ENCODE results near the gene NKIRAS2. TPM values are rescaled to one million over a fixed set of nuclear protein-coding genes. Genes with fewer than 3 reads are reported as not detected.
"Not testable (repeated sequence)": the region's sequence is repeated elsewhere in the genome, so short reads cannot be mapped to it uniquely, and the experiment has no call there.

NKIRAS2 gene
- total and polyA plus RNA-seq, 4 experiments from 2014 or later = 19.7 to 28.8 (median 20.8) TPM

GRCh38 chr17:42010266-42010680 lies 9.6 kb upstream of the NKIRAS2 start:
- CTCF ChIA-PET (ENCODE audit: partially characterized antibody); H3K4me3 Mint-ChIP-seq: not testable (repeated sequence)

DNA sequence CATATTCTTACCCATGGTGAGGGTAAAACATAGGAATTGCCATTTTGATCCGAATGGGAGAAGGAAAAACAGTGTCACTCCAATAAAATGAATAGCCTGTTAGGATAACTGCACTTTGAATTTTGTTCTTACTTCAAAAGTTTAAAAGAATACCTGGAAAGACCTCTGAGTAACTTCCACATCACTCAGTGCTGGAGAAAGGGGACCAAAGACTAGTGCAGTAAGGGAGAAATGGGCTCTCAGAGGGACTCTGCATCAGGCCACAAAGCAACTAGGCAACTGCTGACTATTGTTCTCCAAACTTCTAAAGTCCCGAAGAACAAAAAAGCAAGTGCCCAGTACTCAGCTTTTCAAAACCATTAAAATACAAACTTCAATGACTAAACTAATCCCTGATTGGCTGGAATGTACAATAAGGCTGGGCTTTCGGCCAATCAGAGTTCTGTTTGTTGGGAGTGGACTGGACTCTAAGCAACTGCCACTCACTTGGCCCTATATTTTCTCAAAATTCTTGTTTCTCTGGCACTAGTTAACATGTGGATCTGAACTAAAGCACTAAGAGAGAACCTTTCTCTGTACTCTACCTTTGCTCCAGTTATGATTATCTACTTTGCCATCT lies 8.9 kb upstream of the NKIRAS2 start:
- Histone ChIP-seq H3K4me3 (ENCODE audit: low read length in 2 of 2) (no peak overlapping the region), H3K27me3 (ENCODE audit: insufficient read depth, low read length) (no peaks in the 10 kb centered on the region), H3K9me3 (ENCODE audit: control insufficient read depth in 1 of 2, low read length in 2 of 2) (no peaks in the 10 kb centered on the region), H3K36me3 (ENCODE audit: insufficient read depth, low read length) (peaks cover 10% of the 10 kb centered on the region), H3K27ac (ENCODE audit: low read depth, low read length) (no peak overlapping the region), H3K4me1 (ENCODE audit: insufficient read depth, low read length) (peaks cover 60% of the 10 kb centered on the region)
- no peak for DNase-seq
- ChIA-PET POLR2A (ENCODE audit: partially characterized antibody) (no interaction called here), CTCF (ENCODE audit: partially characterized antibody) (interaction anchor here (2.8 kb wide), 1 partner anchor 13 kb away, joined by 16 read pairs; no protein-coding TSS in a partner anchor)
- H3K27ac Mint-ChIP-seq = peak overlapping the region in 3 of 7 donors; percentile 1 to 59 (median 40)
- no peaks in the 10 kb centered on the region for H3K27me3 Mint-ChIP-seq
- H3K4me3 Mint-ChIP-seq = peak overlapping the region in 3 of 8 donors; percentile 20 to 35 (median 26)
- peaks cover 14 to 32% of the 10 kb centered on the region in 2 donors for H3K36me3 Mint-ChIP-seq
- no peaks in the 10 kb centered on the region for H3K9me3 Mint-ChIP-seq
- intact Hi-C loops (cut with micrococcal nuclease) = no loop called here
- peaks cover 37 to 68% (median 50%) of the 10 kb centered on the region in 4 donors for H3K4me1 Mint-ChIP-seq

More at GRCh38 chr17:42010266-42010680, 9.6 kb upstream of the NKIRAS2 start:
- H3K36me3 Mint-ChIP-seq = peaks cover 14 to 31% of the 10 kb centered on the region in 2 donors
- H3K27me3 Mint-ChIP-seq; H3K9me3 ChIP-seq (ENCODE audit: control insufficient read depth in 1 of 2, low read length in 2 of 2); H3K9me3 Mint-ChIP-seq; POLR2A ChIA-PET (ENCODE audit: partially characterized antibody); H3K36me3 ChIP-seq (ENCODE audit: insufficient read depth, low read length); intact Hi-C loops (cut with micrococcal nuclease); DNase-seq; H3K27ac ChIP-seq (ENCODE audit: low read depth, low read length); H3K4me3 ChIP-seq (ENCODE audit: low read length in 2 of 2); H3K27me3 ChIP-seq (ENCODE audit: insufficient read depth, low read length): not testable (repeated sequence)
- peaks cover 52% of the 10 kb centered on the region for H3K4me1 ChIP-seq (ENCODE audit: insufficient read depth, low read length)
- peak overlapping the region in 1 of 7 donors; percentile 36 for H3K27ac Mint-ChIP-seq
- peaks cover 35 to 63% (median 47%) of the 10 kb centered on the region in 4 donors for H3K4me1 Mint-ChIP-seq

- H3K36me3 ChIP-seq (ENCODE audit: insufficient read depth, low read length); H3K4me3 ChIP-seq (ENCODE audit: low read length in 2 of 2); H3K27me3 ChIP-seq (ENCODE audit: insufficient read depth, low read length); H3K4me3 Mint-ChIP-seq; intact Hi-C loops (cut with micrococcal nuclease); H3K9me3 Mint-ChIP-seq; H3K27me3 Mint-ChIP-seq; H3K27ac ChIP-seq (ENCODE audit: low read depth, low read length); DNase-seq; POLR2A ChIA-PET (ENCODE audit: partially characterized antibody); H3K9me3 ChIP-seq (ENCODE audit: control insufficient read depth in 1 of 2, low read length in 2 of 2): not testable (repeated sequence)
- Mint-ChIP-seq H3K36me3 (peaks cover 11 to 41% of the 10 kb centered on the region in 2 donors), H3K4me1 (peaks cover 40 to 72% (median 56%) of the 10 kb centered on the region in 4 donors), H3K27ac (peak overlapping the region in 2 of 7 donors; percentile 22 to 29)
- CTCF ChIA-PET (ENCODE audit: partially characterized antibody) = interaction anchor here (2.8 kb wide), 1 partner anchor 12 kb away, joined by 16 read pairs; no protein-coding TSS in a partner anchor
- peaks cover 66% of the 10 kb centered on the region for H3K4me1 ChIP-seq (ENCODE audit: insufficient read depth, low read length)
Measured at GRCh38 chr17:42012363-42012762, 7.5 kb upstream of the NKIRAS2 start.

DNA sequence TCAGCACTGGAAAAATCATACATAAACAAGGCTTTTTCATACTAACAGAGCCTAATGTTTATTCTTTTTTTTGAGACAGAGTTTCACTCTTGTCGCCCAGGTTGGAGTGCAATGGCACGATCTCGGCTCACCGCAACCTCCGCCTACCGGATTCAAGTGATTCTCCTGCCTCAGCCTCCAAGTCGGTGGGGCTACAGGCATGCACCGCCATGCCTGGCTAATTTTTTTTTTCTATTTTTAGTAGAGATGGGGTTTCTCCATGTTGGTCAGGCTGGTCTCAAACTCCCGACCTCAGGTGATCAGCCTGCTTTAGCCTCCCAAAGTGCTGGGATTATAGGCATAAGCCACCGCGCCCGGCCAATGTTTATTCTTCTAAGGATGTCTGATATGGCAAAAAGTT lies 6.2 kb upstream of the NKIRAS2 start:
- H3K27me3 ChIP-seq (ENCODE audit: insufficient read depth, low read length); H3K4me3 ChIP-seq (ENCODE audit: low read length in 2 of 2); H3K4me3 Mint-ChIP-seq; H3K27ac ChIP-seq (ENCODE audit: low read depth, low read length); DNase-seq; intact Hi-C loops (cut with micrococcal nuclease); H3K36me3 ChIP-seq (ENCODE audit: insufficient read depth, low read length); POLR2A ChIA-PET (ENCODE audit: partially characterized antibody); H3K9me3 ChIP-seq (ENCODE audit: control insufficient read depth in 1 of 2, low read length in 2 of 2); H3K9me3 Mint-ChIP-seq; H3K27me3 Mint-ChIP-seq: not testable (repeated sequence)
- CTCF ChIA-PET (ENCODE audit: partially characterized antibody) = interaction anchor here (2.8 kb wide), 1 partner anchor 11 kb away, joined by 16 read pairs; no protein-coding TSS in a partner anchor
- peaks cover 11 to 45% of the 10 kb centered on the region in 2 donors for H3K36me3 Mint-ChIP-seq
- peak overlapping the region in 4 of 7 donors; percentile 15 to 69 (median 48) for H3K27ac Mint-ChIP-seq
- H3K4me1 Mint-ChIP-seq = peaks cover 46 to 83% (median 63%) of the 10 kb centered on the region in 4 donors
- peaks cover 76% of the 10 kb centered on the region for H3K4me1 ChIP-seq (ENCODE audit: insufficient read depth, low read length)

DNA sequence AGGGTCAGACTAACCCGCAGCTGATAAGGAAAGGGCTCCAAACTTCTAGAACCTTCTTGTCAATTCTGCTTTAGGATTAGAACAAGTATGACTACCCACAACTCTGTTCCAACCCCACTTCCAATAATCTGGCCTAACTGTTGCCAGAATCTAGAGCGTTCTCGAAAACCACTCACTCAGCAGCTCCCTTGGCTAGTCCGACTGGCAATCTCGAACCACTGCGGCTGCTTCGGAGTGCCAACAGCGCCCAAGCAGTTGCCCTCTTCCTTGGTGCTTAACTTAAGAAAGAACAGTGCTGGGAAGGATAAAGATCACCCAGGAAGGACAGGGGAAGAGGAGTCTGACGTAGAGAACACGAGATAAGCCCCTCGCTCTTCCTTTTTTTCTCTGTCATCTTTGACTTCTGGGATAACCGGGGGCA lies 3.5 kb upstream of the NKIRAS2 start:
- no peaks in the 10 kb centered on the region for H3K27me3 ChIP-seq (ENCODE audit: insufficient read depth, low read length)
- intact Hi-C loops (cut with micrococcal nuclease) = loop anchor here (5.0 kb wide), 1 partner anchor 1199 kb away; no protein-coding TSS in a partner anchor
- Mint-ChIP-seq H3K27ac (peak overlapping the region; percentile 97 to 99 (median 99)), H3K4me1 (peaks cover 46 to 83% (median 63%) of the 10 kb centered on the region in 4 donors), H3K4me3 (peak overlapping the region; percentile 98 to 100 (median 99)), H3K9me3 (no peaks in the 10 kb centered on the region), H3K27me3 (no peaks in the 10 kb centered on the region), H3K36me3 (peaks cover 0 to 34% of the 10 kb centered on the region in 2 donors)
- H3K4me3 ChIP-seq (ENCODE audit: low read length in 2 of 2) = peak overlapping the region; percentile 85 to 91
- no peaks in the 10 kb centered on the region for H3K36me3 ChIP-seq (ENCODE audit: insufficient read depth, low read length)
- peak in 3 of 5 donors; percentile 1 to 18 (median 7) for DNase-seq
- peaks cover 82% of the 10 kb centered on the region for H3K4me1 ChIP-seq (ENCODE audit: insufficient read depth, low read length)
- H3K9me3 ChIP-seq (ENCODE audit: control insufficient read depth in 1 of 2, low read length in 2 of 2) = no peaks in the 10 kb centered on the region
- ChIA-PET CTCF (ENCODE audit: partially characterized antibody) (interaction anchor here (0.9 to 5.7 kb wide), 15 partner anchors 7 to 372 kb away, joined by 3 to 58 read pairs (median 4); partner anchors contain the start of genes CNP, DHX58, KAT2A and KCNH4), POLR2A (ENCODE audit: partially characterized antibody) (interaction anchor here (0.6 to 4.4 kb wide), 14 partner anchors 9 to 1352 kb away, joined by 3 to 70 read pairs (median 6); partner anchors contain the start of genes ACLY, CNP, DHX58 and EIF1)
- peak overlapping the region; percentile 96 for H3K27ac ChIP-seq (ENCODE audit: low read depth, low read length)

DNA sequence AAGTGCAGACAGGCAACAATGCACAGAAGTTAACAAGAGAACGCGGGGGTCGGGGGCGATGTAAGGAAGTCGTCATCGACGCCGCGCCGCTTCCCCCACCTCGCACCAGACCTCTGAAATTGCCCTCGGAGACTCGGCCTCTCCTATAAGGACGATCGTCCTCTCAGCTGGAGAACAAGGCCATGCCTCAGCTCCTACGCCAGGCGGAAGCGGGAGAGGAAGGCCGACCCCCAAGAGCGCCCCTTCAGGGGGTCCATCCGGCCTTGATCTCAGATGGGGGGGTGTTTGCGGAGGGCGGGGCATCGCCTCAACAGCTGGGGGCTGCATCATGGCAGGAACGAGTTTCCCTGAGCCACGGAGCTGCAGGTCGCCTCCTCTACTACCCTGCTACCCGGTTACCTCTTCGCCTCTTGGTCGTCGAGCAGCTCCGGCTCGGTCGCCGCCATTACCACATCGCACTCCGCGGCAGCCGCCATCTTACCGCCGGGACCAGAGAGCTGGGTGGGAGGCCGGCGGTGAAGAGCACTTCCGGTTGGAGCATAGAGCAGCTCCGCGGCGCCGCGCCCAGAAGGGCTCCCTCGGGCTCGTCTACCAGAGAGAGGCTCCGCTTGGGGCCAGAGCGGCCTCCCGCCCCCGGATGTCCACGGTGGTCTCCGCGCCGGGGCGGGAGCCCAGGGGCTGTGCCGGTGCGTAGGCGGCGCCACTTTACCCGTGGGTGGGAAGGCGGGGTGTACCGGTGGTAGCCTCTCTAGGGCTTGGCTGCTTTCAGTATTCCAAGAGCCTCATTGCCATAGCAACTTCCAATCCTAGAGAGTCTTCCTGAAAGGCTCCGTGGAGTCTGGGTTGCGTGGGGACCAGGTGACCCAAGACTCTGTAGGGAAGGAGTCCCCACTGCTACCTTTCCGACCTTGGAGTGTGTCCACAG lies 2.7 kb upstream of the NKIRAS2 start, which contains the start of gene DNAJC7:
DNAJC7 (minus strand) TSS at position 499 of the 925 bp plus-strand sequence; CDS start at position 476, 23 bp downstream.
- H3K9me3 ChIP-seq (ENCODE audit: control insufficient read depth in 1 of 2, low read length in 2 of 2) = no peaks in the 10 kb centered on the region
- no peaks in the 10 kb centered on the region for H3K27me3 Mint-ChIP-seq
- intact Hi-C loops (cut with micrococcal nuclease) = loop anchor here (1.0 to 5.0 kb wide), 4 partner anchors 51 to 1200 kb away; partner anchors contain the start of genes CNP and ODAD4
- H3K9me3 Mint-ChIP-seq = no peaks in the 10 kb centered on the region
- CTCF ChIA-PET (ENCODE audit: partially characterized antibody) = interaction anchor here (0.6 to 5.7 kb wide), 18 partner anchors 9 to 371 kb away, joined by 3 to 58 read pairs (median 4); partner anchors contain the start of genes CNP, DHX58, KAT2A and KCNH4
- DNase-seq = peak; percentile 88 to 89 (median 88)
- H3K36me3 ChIP-seq (ENCODE audit: insufficient read depth, low read length) = peaks cover 2% of the 10 kb centered on the region
- H3K27ac Mint-ChIP-seq = peak within 1 kb of the TSS; percentile 97 to 99 (median 99)
- peaks cover 42 to 78% (median 60%) of the 10 kb centered on the region in 4 donors for H3K4me1 Mint-ChIP-seq
- POLR2A ChIA-PET (ENCODE audit: partially characterized antibody) = interaction anchor here (0.5 to 4.4 kb wide), 28 partner anchors 8 to 1351 kb away, joined by 3 to 70 read pairs (median 4); partner anchors contain the start of genes ACLY, CNP, DHX58 and EIF1
- H3K4me3 Mint-ChIP-seq = peak within 1 kb of the TSS; percentile 98 to 100 (median 99)
- H3K4me3 ChIP-seq (ENCODE audit: low read length in 2 of 2) = peak within 1 kb of the TSS; percentile 85 to 91
- H3K36me3 Mint-ChIP-seq = peaks cover 0 to 34% of the 10 kb centered on the region in 2 donors
- H3K27ac ChIP-seq (ENCODE audit: low read depth, low read length) = peak within 1 kb of the TSS; percentile 96
- no peaks in the 10 kb centered on the region for H3K27me3 ChIP-seq (ENCODE audit: insufficient read depth, low read length)
- H3K4me1 ChIP-seq (ENCODE audit: insufficient read depth, low read length) = peaks cover 78% of the 10 kb centered on the region

Measured in CD4-positive, alpha-beta memory T cell (primary cell).